ENCODE measurements around the gene LYG1. TPM values are rescaled to one million over a fixed set of nuclear protein-coding genes. Genes with fewer than 3 reads are reported as not detected.

Gene LYG1
- total and polyA plus RNA-seq, 2 of the 8 experiments (the other 6 are each of a cell fraction or from before 2014, with no cell fraction given), result 0.68 to 0.86 TPM

DNA sequence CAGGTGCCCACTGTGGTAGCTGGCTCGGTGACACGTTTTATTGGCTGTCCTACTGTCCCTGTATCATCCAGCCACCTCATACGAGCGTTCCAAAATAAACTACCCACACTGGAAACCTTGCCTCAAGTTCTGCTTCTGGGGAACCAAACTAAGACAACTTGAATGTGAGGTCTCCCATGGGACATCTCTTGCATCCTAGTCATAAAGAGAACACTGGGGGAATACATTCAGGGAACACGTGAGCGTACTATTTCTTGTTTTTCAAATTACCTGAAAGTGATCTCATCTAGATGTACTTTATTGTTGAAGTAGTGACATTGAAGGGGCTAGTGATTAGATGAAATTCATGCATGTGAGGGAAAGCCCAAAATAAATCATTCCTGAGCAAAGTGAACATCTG lies 60.6 kb downstream of the LYG1 start:
- Histone ChIP-seq H4K8ac (ENCODE audit: extremely low read depth, insufficient read depth, low read length) (no peak overlapping the region), H3K36me3 (ENCODE audit: control insufficient read depth in 2 of 4, insufficient read depth in 4 of 4, low read length in 3 of 4) (no peaks in the 10 kb centered on the region), H2AK5ac (ENCODE audit: low read depth, low read length) (no peak overlapping the region), H3K4me2 (ENCODE audit: insufficient read depth in 1 of 2, low read depth in 2 of 2, low read length in 2 of 2) (no peak overlapping the region), H3K14ac (ENCODE audit: insufficient read length) (no peak overlapping the region), H3K4ac (replicated peaks; ENCODE audit: insufficient read length, low read depth, low read length) (no peak overlapping the region), H3K56ac (replicated peaks; ENCODE audit: insufficient read length, low read depth, low read length) (no peak overlapping the region), H3K4me3 (ENCODE audit: extremely low read depth in 1 of 4, insufficient read depth in 2 of 4, low read depth in 3 of 4, low read length in 4 of 4) (no peak overlapping the region), H3K79me1 (ENCODE audit: low read depth, low read length) (no peaks in the 10 kb centered on the region), H2BK120ac (replicated peaks; ENCODE audit: low read depth, low read length) (no peak overlapping the region), H2BK5ac (ENCODE audit: low read depth, low read length) (no peak overlapping the region), H2BK15ac (ENCODE audit: low read length) (no peak overlapping the region), H3K23me2 (ENCODE audit: low read depth, low read length) (no peaks in the 10 kb centered on the region), H4K91ac (replicated peaks; ENCODE audit: insufficient read length, low read length) (no peak overlapping the region), H3K9me3 (ENCODE audit: insufficient read depth in 2 of 2, low read depth in 1 of 2, low read length in 1 of 2) (peaks cover 0 to 2% of the 10 kb centered on the region in 2 experiments; a peak in 1 of 4 replicates), H3K18ac (ENCODE audit: extremely low read depth, low read length) (no peak overlapping the region), H3K27me3 (replicated peaks in 1 of 4; ENCODE audit: control insufficient read depth in 3 of 4, extremely low read depth in 1 of 4, insufficient read depth in 3 of 4, low read length in 3 of 4) (no peaks in the 10 kb centered on the region), H3K9ac (replicated peaks in 1 of 4; ENCODE audit: extremely low read depth in 1 of 4, low read depth in 3 of 4, low read length in 3 of 4) (no peak overlapping the region), H3K23ac (ENCODE audit: insufficient read length) (no peak overlapping the region), H2BK12ac (ENCODE audit: low read depth, low read length) (no peak overlapping the region), H2AFZ (ENCODE audit: low read length) (no peak overlapping the region), H3K79me2 (ENCODE audit: control insufficient read depth in 1 of 2, insufficient read depth in 2 of 2, low read length in 2 of 2) (no peaks in the 10 kb centered on the region), H3K27ac (ENCODE audit: low read depth, low read length) (no peak overlapping the region), H2BK20ac (ENCODE audit: low read length) (no peak overlapping the region), H3K4me1 (replicated peaks in 1 of 4; ENCODE audit: control insufficient read depth in 3 of 4, insufficient read depth in 4 of 4, low read length in 3 of 4) (no peaks in the 10 kb centered on the region), H4K5ac (ENCODE audit: insufficient read length, low read depth, low read length) (no peak overlapping the region), H4K20me1 (replicated peaks in 1 of 2; ENCODE audit: control insufficient read depth in 1 of 2, insufficient read depth in 2 of 2, low read length in 2 of 2) (no peaks in the 10 kb centered on the region)
- ChIA-PET POLR2A (ENCODE audit: partially characterized antibody) (no interaction called here), CTCF (ENCODE audit: partially characterized antibody) (no interaction called here)
- WGBS, 2 experiments (ENCODE audit: extremely low coverage in 1 of 2, insufficient coverage in 1 of 2, insufficient read length in 1 of 2, insufficient replicate concordance in 2 of 2, low coverage in 1 of 2, low lambda C conversion rate in 2 of 2, missing lambda C conversion rate in 1 of 2), result 95% methylated on average over 6 of the region's 6 CpGs; no CpG with 5 or more reads in 1 of the 2 experiments
- DNase-seq (ENCODE audit: low read depth in 1 of 2, low spot score in 2 of 2) (no peak), FAIRE-seq (no peak)
- TF ChIP-seq HDAC2 (IDR thresholded peaks at IDR 0.05; ENCODE audit: borderline replicate concordance in 1 of 2, low read depth in 2 of 2, low read length in 2 of 2) (no peak), GTF2F1 (IDR thresholded peaks at IDR 0.05; ENCODE audit: borderline replicate concordance, low read depth, low read length) (no peak), TEAD4 (IDR thresholded peaks at IDR 0.05; ENCODE audit: low read depth, low read length) (no peak), CEBPB (IDR thresholded peaks at IDR 0.05; ENCODE audit: low read depth, low read length) (no peak), CBX8 (IDR thresholded peaks at IDR 0.05; ENCODE audit: borderline replicate concordance, low read depth, low read length) (no peak), BCL11A (IDR thresholded peaks at IDR 0.05; ENCODE audit: low read depth in 2 of 2, low read length in 2 of 2) (no peak), YY1 (IDR thresholded peaks at IDR 0.05; ENCODE audit: low read depth, low read length) (no peak), CHD2 (IDR thresholded peaks at IDR 0.05; ENCODE audit: low read length) (no peak), SP1 (IDR thresholded peaks at IDR 0.05; ENCODE audit: low read depth, low read length) (no peak), SP4 (IDR thresholded peaks at IDR 0.05; ENCODE audit: low read length) (no peak)
- TF ChIP-seq, protein P1, sequence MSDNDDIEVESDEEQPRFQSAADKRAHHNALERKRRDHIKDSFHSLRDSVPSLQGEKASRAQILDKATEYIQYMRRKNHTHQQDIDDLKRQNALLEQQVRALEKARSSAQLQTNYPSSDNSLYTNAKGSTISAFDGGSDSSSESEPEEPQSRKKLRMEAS (IDR thresholded peaks at IDR 0.05), result no peak
- TF ChIP-seq, protein P2, sequence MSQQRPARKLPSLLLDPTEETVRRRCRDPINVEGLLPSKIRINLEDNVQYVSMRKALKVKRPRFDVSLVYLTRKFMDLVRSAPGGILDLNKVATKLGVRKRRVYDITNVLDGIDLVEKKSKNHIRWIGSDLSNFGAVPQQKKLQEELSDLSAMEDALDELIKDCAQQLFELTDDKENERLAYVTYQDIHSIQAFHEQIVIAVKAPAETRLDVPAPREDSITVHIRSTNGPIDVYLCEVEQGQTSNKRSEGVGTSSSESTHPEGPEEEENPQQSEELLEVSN (IDR thresholded peaks at IDR 0.05), result no peak
- TF ChIP-seq, protein P3, sequence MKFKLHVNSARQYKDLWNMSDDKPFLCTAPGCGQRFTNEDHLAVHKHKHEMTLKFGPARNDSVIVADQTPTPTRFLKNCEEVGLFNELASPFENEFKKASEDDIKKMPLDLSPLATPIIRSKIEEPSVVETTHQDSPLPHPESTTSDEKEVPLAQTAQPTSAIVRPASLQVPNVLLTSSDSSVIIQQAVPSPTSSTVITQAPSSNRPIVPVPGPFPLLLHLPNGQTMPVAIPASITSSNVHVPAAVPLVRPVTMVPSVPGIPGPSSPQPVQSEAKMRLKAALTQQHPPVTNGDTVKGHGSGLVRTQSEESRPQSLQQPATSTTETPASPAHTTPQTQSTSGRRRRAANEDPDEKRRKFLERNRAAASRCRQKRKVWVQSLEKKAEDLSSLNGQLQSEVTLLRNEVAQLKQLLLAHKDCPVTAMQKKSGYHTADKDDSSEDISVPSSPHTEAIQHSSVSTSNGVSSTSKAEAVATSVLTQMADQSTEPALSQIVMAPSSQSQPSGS (IDR thresholded peaks at IDR 0.05; ENCODE audit: low read length), result no peak

Measured in H1 (cell line).